Mucosa of descending colon (tissue), 3 donors: ENCODE results near the gene ASPG. TPM values are rescaled to one million over a fixed set of nuclear protein-coding genes. Genes with fewer than 3 reads are reported as not detected.

Source experiments
- ATAC-seq: fragments of 200-7000 bp; cut with Tn5 transposase; one replicate; pipeline ENCODE4 v1.9.1; 2020; ENCODE audit warnings: mild to moderate bottlenecking, moderate library complexity
- DNase-seq, 3 donors: peaks; one replicate each; pipeline ENCODE4 v3.0.0-alpha.2; 2020
- H3K36me3 ChIP-seq: fragments of 200-600 bp; one replicate; pipeline ENCODE4 v1.8.0; 2021; ENCODE audit warnings: low read depth, mild to moderate bottlenecking
- H3K4me1 ChIP-seq: fragments of 200-600 bp; one replicate; pipeline ENCODE4 v1.8.0; 2021; ENCODE audit warnings: low read depth, mild to moderate bottlenecking
- H3K4me3 ChIP-seq: fragments of 200-600 bp; one replicate; pipeline ENCODE4 v1.8.0; 2021; ENCODE audit warnings: mild to moderate bottlenecking
- H3K9me3 ChIP-seq: fragments of 200-600 bp; one replicate; pipeline ENCODE4 v1.8.0; 2021; ENCODE audit warnings: mild to moderate bottlenecking
- CTCF ChIP-seq: fragments of 200-600 bp; IDR thresholded peaks from one replicate; pipeline ENCODE4 v1.8.0; 2022; ENCODE audit warnings: antibody characterized with exemption, mild to moderate bottlenecking
- intact Hi-C, 2 donors: fragments of 100-400 bp; cut with DNase I in 1 of 2; cut with micrococcal nuclease in 1 of 2; formaldehyde crosslinking; loops; one replicate each; pipeline versions ENCODE4 v1.11.0 to v1.11.1; 2022; cut with DNase I, micrococcal nuclease
- total RNA-seq, 3 donors: library from RNA; stranded (reverse); fragmentation: NEBNext Ultra II Directional in 2 of 3; extraction: Animal tissue kit (Norgen Biotek cat#: 25700) in 2 of 3; gene quantifications; one replicate each; pipeline versions ENCODE4 v1.2.1 to v1.2.4, GENCODE V29; 2021 to 2023
- donor health status: DM: no; HTN: no; CAD: no; lungs with moderate emphysema.
- donor health status: DM: no; HTN: no; CAD: no.
- donor health status: DM: no; HTN: yes; CAD: no.

ASPG gene
- total RNA-seq, 3 donors from 2014 or later: 2.1 to 15.0 (median 14.2) TPM

- DNase-seq (peak; percentile 51 to 67 (median 57)), ATAC-seq (peak; percentile 63)
- Histone ChIP-seq H3K9me3 (no peaks in the 10 kb centered on the region), H3K36me3 (no peaks in the 10 kb centered on the region), H3K4me1 (peaks cover 47% of the 10 kb centered on the region), H3K4me3 (no peak within 1 kb of the TSS)
- intact Hi-C loops: loop anchor here (5.0 to 10.0 kb wide), 3 partner anchors 424 to 507 kb away; no protein-coding TSS in a partner anchor
- no peak for TF ChIP-seq CTCF
Observed at GRCh38 chr14:104138098-104138717, 52.7 kb downstream of the ASPG start, which contains the start of gene KIF26A. KIF26A (plus strand) TSS chr14:104138587; CDS start chr14:104138723, 136 bp downstream.

- Histone ChIP-seq H3K4me1 (peaks cover 47% of the 10 kb centered on the region), H3K4me3 (no peak overlapping the region), H3K36me3 (no peaks in the 10 kb centered on the region), H3K9me3 (no peaks in the 10 kb centered on the region)
- DNase-seq (peak in 2 of 3 donors; percentile 43 to 46), ATAC-seq (peak; percentile 34)
- no peak for TF ChIP-seq CTCF
- intact Hi-C loops: loop anchor here (5.0 to 10.0 kb wide), 3 partner anchors 423 to 506 kb away; no protein-coding TSS in a partner anchor
Observed at GRCh38 chr14:104138718-104139459, 53.4 kb downstream of the ASPG start.

GRCh38 chr14:104139460-104140212, 54.1 kb downstream of the ASPG start:
- Histone ChIP-seq H3K4me1 (peaks cover 47% of the 10 kb centered on the region), H3K9me3 (no peaks in the 10 kb centered on the region), H3K4me3 (no peak overlapping the region), H3K36me3 (no peaks in the 10 kb centered on the region)
- peak; percentile 29 to 51 (median 38) for DNase-seq
- ATAC-seq: peak; percentile 27
- intact Hi-C loops: loop anchor here (5.0 to 10.0 kb wide), 3 partner anchors 423 to 505 kb away; no protein-coding TSS in a partner anchor
- no peak for TF ChIP-seq CTCF

- Histone ChIP-seq H3K9me3 (no peaks in the 10 kb centered on the region), H3K36me3 (no peaks in the 10 kb centered on the region), H3K4me1 (peaks cover 46% of the 10 kb centered on the region), H3K4me3 (no peak overlapping the region)
- intact Hi-C loops: no loop called here
- peak in 2 of 3 donors; percentile 19 to 32 for DNase-seq
- peak; percentile 14 for ATAC-seq
- no peak for TF ChIP-seq CTCF
Observed at GRCh38 chr14:104140213-104140462, 54.6 kb downstream of the ASPG start.

GRCh38 chr14:104140463-104141331, 55.2 kb downstream of the ASPG start:
- TF ChIP-seq CTCF: no peak
- no peaks in the 10 kb centered on the region for H3K9me3 ChIP-seq
- DNase-seq (peak in 2 of 3 donors; percentile 14 to 27), ATAC-seq (no peak)
- H3K4me1 ChIP-seq: peaks cover 40% of the 10 kb centered on the region
- intact Hi-C loops: no loop called here
- H3K4me3 ChIP-seq: no peak overlapping the region
- no peaks in the 10 kb centered on the region for H3K36me3 ChIP-seq
